ENCODE measurements around the gene TEN1. TPM values are rescaled to one million over a fixed set of nuclear protein-coding genes. Genes with fewer than 3 reads are reported as not detected.

Gene TEN1
- total and polyA plus RNA-seq, 2 of the 13 experiments (the other 11 are each of a cell fraction or from before 2014, with no cell fraction given), result 18.0 to 21.3 TPM

GRCh38 chr17:75998327-75998795 lies 19.3 kb downstream of the TEN1 start (continued):
- TF ChIP-seq TRAFD1 (CRISPR knock-in tag; IDR thresholded peaks at IDR 0.05; ENCODE audit: borderline replicate concordance) (no peak), MYC (CRISPR knock-in tag; IDR thresholded peaks at IDR 0.05; ENCODE audit: borderline replicate concordance) (no peak), DMTF1 (CRISPR knock-in tag; IDR thresholded peaks at IDR 0.05) (no peak), ATF4 (CRISPR knock-in tag; IDR thresholded peaks at IDR 0.05) (no peak), ZNF580 (CRISPR knock-in tag; IDR thresholded peaks at IDR 0.05; ENCODE audit: borderline replicate concordance, low read depth) (no peak), FOXA1 (IDR thresholded peaks at IDR 0.05) (no peak), FOXA1 (CRISPR knock-in tag; IDR thresholded peaks at IDR 0.05) (peak; percentile 20; the same call in 1 of the 2 replicates), CENPX (CRISPR knock-in tag; IDR thresholded peaks at IDR 0.05) (no peak), ZNF776 (CRISPR knock-in tag; IDR thresholded peaks at IDR 0.05) (no peak), BCL6 (CRISPR knock-in tag; IDR thresholded peaks at IDR 0.05) (no peak), TAF15 (IDR thresholded peaks at IDR 0.05; ENCODE audit: low read depth, low read length, poor library complexity, severe bottlenecking) (no peak), ATF2 (CRISPR knock-in tag; IDR thresholded peaks at IDR 0.05) (no peak), PITX1 (CRISPR knock-in tag; IDR thresholded peaks at IDR 0.05) (peak; percentile 65; the same call in 1 of the 2 replicates), ZNF598 (CRISPR knock-in tag; IDR thresholded peaks at IDR 0.05; ENCODE audit: borderline replicate concordance) (no peak), KMT2A (CRISPR knock-in tag; IDR thresholded peaks at IDR 0.05) (no peak; the same call in 1 of the 2 replicates), HCFC1 (IDR thresholded peaks at IDR 0.05; ENCODE audit: low read depth, low read length) (no peak), NFIC (IDR thresholded peaks at IDR 0.05; ENCODE audit: low read length) (no peak), NR2F2 (IDR thresholded peaks at IDR 0.05; ENCODE audit: borderline replicate concordance, low read depth) (no peak), ZNF782 (CRISPR knock-in tag; IDR thresholded peaks at IDR 0.05; ENCODE audit: borderline replicate concordance) (0 out of 2 replicates have a peak, but pooled peaks have one; percentile 42), STAG1 (CRISPR knock-in tag; IDR thresholded peaks at IDR 0.05) (no peak), ZBTB7B (CRISPR knock-in tag; IDR thresholded peaks at IDR 0.05) (no peak)

Measured in HepG2 (cell line).